CD1c-positive myeloid dendritic cell (primary cell): ENCODE data around the gene INAFM2.

Experiments used
- DNase-seq: peaks from one replicate; pipeline ENCODE4 v3.0.0-alpha.2; 2016; ENCODE audit errors: extremely low spot score

Gene INAFM2

GRCh38 chr15:40306371-40306770 lies 17.1 kb upstream of the INAFM2 start:
- peak; percentile 83 for DNase-seq

- no peak for DNase-seq
These were observed 16.6 kb upstream of the INAFM2 start for GRCh38 chr15:40306908-40307307.

DNA sequence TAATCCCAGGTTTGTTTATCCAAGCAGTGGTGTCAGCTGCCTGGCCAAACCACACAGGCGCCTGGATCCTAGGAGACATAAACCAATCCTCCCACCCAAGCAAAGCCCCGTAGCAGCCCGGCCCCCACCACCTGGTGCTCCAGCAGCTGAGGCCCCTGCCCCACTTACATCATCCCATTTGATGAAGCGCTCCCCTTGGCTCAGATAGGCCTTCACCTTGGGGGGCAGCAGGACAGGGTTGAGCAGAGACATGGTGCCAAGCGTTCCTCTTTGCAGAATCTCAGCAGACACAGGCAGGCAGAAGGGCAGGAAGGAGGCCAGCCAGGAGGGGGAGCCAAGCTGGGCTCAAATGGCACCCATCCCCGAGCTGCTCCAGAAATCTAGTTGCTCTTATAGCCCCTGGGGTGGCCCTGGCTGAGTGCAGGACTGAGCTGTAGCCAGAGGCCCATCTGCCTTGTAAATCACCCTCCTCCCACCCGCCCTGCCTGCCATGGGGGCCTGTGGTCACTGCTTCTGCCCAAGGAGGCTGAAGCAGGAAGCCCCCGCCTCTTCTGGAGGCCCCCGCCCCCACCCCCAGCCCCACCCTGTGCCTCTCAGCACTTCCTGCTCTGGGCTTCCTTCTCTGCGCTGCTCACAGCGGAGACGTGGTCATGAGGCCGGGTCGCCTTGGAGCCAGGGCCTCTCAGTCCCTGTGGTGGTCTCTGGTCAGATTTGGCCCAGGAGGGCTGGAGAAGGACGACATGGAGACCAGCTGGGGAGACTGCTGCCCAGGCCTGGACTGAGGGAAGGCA lies 15.9 kb upstream of the INAFM2 start, which contains the start of gene PLCB2:
Gene PLCB2 (minus strand): TSS at position 515 of the 791 bp plus-strand sequence. CDS start 263 bp downstream, at position 252.
- DNase-seq: peak; percentile 80

GRCh38 chr15:40309344-40309862 lies 14.1 kb upstream of the INAFM2 start:
- no peak for DNase-seq

DNA sequence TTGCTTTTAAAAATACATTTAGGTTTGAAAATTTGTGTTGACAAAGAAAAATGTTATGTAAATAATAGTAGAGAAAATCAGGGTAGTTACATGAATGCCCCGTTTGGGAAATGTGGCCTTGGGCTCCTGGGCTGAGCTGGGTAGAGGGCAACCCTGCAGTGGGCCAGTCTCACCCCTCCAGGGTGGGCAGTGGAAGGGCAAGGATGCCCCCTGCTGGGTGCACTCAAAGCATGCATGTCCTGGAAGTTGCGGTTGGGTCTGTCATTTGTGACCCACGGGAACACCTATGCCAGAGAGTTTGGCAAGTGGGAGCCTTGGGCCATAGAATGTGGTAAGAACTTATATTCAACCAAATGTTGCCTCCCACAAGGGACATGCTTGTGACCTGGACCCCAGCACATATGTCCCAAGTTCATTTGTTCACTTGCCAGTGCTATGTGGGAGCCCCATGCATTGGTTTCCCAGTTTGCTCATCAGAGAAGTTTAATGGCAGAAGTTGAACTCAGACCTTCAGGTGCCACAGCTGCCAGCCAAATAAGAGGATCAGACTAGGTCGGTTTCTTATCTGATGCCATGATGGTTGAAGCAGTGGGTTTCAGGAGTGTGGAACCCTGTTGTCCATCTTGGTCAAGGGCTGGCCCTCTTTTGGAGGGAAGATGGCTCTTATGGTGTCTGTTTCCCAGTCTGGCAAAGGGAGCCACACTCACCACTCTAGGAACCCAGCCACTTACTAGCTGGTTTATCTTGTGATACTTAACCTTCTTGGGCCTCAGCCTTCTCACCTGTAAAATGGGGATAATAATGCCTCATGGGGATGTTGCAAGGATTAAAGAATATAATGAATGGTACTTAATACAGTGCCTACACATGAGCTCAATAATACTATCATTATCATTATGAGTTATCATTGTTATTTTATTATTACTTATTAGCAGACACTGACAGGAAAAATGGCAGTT lies 13.2 kb upstream of the INAFM2 start:
- peak; percentile 70 for DNase-seq

GRCh38 chr15:40310993-40311392 lies 12.5 kb upstream of the INAFM2 start:
- no peak for DNase-seq

DNA sequence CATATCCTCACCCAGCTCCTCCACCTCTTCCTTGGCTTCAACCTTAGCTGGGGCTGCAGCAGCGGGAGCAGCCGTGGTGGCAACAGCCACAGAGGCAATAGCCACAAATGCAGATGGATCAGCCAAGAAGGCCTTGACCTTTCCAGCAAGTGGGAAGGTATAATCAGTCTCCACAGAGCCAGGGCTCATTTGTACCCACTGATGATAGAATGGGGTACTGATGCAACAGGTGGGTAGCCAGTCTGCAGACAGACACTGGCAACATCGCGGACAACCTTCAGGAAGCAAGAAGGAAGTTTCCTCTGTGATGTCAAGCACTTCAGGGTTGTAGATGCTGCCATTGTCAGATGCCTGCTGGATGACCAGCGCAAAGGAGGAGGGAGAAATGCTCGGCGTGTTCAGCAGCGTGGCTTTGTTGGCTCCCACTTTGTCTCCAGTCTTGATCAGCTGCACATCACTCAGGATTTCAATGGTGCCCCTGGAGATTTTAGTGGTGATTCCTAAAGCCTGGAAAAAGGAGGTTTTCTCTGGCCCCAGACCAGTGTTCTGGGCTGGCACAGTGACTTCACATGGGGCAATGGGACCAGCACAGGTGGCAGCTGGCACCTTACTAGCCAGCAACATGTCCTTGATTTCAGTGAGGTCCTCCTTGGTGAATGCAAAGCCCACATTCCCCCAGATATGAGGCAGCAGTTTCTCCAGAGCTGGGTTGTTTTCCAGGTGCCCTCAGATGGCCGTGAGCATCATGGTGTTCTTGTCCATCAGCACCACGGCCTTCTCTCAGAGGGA lies 10.9 kb upstream of the INAFM2 start:
- DNase-seq: no peak

GRCh38 chr15:40313531-40314398 lies 9.7 kb upstream of the INAFM2 start:
- DNase-seq: peak; percentile 77

- no peak for DNase-seq
These were observed 8.7 kb upstream of the INAFM2 start for GRCh38 chr15:40314723-40315276.

- no peak for DNase-seq
These were observed 6.6 kb upstream of the INAFM2 start for GRCh38 chr15:40316931-40317330.

GRCh38 chr15:40317580-40317979 lies 5.9 kb upstream of the INAFM2 start:
- peak; percentile 38 for DNase-seq

DNA sequence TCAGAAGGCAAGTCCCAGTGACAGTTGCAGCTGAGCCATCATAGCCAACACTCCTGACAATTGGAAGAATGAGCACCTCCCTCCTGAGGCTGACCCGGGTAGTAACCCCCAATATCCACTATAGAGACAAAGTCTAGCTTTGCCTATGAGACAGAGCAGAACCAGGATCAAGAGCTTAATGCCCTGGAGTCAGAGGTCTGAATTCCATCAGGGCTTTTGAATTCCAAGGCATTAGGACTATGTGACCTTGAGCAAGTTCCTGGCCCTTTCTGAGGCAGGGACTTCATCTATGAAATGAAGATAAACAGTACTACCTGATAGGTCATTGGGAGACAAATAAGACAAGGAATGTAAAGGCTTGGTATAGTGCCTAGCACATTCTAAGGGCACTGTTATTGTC lies 3.1 kb upstream of the INAFM2 start:
- DNase-seq: no peak

DNA sequence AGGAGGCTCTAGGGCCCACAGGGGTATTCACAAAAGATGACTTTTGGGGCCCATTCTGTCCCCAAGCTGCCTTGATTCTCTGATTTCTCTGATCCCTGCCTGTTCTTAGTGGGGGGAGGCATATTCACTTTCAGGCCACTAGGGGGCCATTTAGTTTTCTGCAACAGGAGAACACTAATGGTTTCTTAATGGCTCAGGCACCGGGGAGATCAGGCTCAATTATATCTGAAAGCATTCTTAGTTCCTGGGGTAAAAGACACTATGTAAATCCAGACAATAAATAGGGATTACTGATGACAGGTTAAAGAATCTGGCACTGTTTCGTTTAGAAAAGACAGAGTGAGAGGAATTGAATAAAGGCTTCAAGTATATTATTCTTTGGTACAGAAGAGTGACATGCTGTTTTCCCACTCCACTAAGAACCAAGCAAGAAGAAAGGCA lies 2.5 kb upstream of the INAFM2 start:
- peak; percentile 83 for DNase-seq

GRCh38 chr15:40322531-40323238 lies 807 bp upstream of the INAFM2 start:
- no peak for DNase-seq

- DNase-seq: peak; percentile 31
These were observed 753 bp downstream of the INAFM2 start for GRCh38 chr15:40323953-40324937.

DNA sequence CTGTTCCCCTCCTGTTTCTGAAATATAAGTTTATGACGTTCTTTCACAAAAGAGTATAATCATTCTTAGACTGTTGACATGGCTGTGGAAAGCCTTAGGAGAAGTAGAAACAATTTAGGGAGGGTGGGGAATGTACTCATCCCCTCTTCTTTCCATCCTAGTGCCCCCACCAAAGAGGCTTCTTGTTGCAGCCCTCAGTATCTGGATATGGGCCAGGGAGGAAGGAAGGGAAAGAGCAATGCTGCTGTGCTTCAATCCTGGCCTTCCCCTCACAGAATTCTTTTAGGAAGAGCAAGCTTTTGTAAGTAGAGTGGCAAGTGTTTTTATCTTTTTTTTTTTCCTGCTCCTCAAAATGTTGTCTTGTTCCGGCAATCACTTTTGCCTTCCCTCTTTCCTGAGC lies 1.7 kb downstream of the INAFM2 start:
- no peak for DNase-seq

- peak; percentile 62 for DNase-seq
These were observed 2.2 kb downstream of the INAFM2 start for GRCh38 chr15:40325700-40326099.

DNA sequence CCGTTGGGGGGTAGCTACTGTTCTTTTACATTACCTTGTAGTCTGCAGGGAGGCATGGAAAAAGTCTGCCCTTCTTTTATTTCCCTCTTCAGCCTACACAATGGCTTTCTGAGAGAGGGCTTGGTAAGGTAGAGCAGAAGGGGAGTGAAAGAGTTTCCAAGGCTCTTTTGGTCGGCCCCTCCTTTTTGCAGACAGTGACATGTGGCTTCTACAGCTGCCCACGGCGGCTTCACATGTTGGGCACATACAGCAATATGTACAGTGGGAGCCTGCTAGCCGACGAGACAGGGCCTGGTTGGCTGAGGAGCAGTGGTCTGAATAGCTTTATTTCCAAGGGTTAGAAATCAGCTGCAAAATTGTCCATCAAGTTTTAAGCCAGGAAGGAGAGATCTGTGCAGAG lies 4.0 kb downstream of the INAFM2 start:
- DNase-seq: no peak
